Measurements from ENCODE around the gene LAPTM4A. TPM values are rescaled to one million over a fixed set of nuclear protein-coding genes. Genes with fewer than 3 reads are reported as not detected.

LAPTM4A gene
- total RNA-seq, 2 donors from 2014 or later, result 145 TPM

DNA sequence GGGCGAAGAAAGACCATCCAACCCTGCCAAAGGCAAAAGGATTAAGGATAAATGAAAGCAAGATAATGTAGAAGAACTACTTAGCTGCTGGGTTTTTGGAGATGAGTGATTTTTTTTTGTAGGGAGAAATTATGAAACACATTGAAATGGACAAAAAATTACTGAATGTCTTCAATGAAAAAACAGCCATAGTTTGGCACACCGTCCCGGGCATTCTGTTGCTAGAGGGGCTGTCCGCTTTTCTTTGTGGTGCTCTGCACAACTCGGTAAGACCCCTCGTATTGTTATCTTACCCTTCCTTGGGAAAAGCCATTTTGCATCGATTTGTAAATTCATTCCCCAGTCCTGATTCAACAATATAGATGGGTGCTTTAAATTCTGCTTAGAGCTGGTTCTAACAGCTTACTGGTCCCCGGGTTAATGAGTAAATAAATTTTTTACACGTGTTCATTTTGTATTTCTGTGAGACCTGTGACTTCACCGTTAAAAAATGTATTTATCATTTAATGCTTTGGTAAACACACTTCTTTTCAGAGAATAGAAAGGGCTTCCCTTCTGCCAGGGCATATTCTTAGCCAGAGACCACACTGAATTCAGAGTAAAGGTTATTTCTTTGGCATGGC is 912 bp upstream of the LAPTM4A start:
- Histone ChIP-seq H3K4me3 (peak overlapping the region; percentile 84 to 90), H3K27me3 (no peaks in the 10 kb centered on the region), H3K4me1 (peaks cover 0 to 36% of the 10 kb centered on the region in 2 donors), H3K9me3 (no peaks in the 10 kb centered on the region), H3K36me3 (no peaks in the 10 kb centered on the region), H3K27ac (peak overlapping the region; percentile 97 to 99)
- no peak for DNase-seq (ENCODE audit: low spot score)
- TF ChIP-seq, protein P1, sequence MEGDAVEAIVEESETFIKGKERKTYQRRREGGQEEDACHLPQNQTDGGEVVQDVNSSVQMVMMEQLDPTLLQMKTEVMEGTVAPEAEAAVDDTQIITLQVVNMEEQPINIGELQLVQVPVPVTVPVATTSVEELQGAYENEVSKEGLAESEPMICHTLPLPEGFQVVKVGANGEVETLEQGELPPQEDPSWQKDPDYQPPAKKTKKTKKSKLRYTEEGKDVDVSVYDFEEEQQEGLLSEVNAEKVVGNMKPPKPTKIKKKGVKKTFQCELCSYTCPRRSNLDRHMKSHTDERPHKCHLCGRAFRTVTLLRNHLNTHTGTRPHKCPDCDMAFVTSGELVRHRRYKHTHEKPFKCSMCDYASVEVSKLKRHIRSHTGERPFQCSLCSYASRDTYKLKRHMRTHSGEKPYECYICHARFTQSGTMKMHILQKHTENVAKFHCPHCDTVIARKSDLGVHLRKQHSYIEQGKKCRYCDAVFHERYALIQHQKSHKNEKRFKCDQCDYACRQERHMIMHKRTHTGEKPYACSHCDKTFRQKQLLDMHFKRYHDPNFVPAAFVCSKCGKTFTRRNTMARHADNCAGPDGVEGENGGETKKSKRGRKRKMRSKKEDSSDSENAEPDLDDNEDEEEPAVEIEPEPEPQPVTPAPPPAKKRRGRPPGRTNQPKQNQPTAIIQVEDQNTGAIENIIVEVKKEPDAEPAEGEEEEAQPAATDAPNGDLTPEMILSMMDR (IDR thresholded peaks at IDR 0.05), result no peak

GRCh38 chr2:20050646-20051531 is 539 bp downstream of the LAPTM4A start:
- peaks cover 0 to 42% of the 10 kb centered on the region in 2 donors for H3K4me1 ChIP-seq
- no peaks in the 10 kb centered on the region for H3K9me3 ChIP-seq
- H3K27me3 ChIP-seq, result no peaks in the 10 kb centered on the region
- peak overlapping the region; percentile 97 to 99 for H3K27ac ChIP-seq
- no peaks in the 10 kb centered on the region for H3K36me3 ChIP-seq
- H3K4me3 ChIP-seq, result peak overlapping the region; percentile 84 to 90
- peak; percentile 70 for DNase-seq (ENCODE audit: low spot score)
- TF ChIP-seq, protein P1 (IDR thresholded peaks at IDR 0.05), result peak in 1 of 2 donors; percentile 38

GRCh38 chr2:20050104-20050645 is 1.3 kb downstream of the LAPTM4A start:
- Histone ChIP-seq H3K36me3 (no peaks in the 10 kb centered on the region), H3K4me1 (peaks cover 0 to 49% of the 10 kb centered on the region in 2 donors), H3K27me3 (no peaks in the 10 kb centered on the region), H3K9me3 (no peaks in the 10 kb centered on the region), H3K4me3 (peak overlapping the region; percentile 84 to 90), H3K27ac (peak overlapping the region; percentile 97 to 99)
- TF ChIP-seq, protein P1 (IDR thresholded peaks at IDR 0.05), result no peak
- DNase-seq (ENCODE audit: low spot score), result no peak

DNA sequence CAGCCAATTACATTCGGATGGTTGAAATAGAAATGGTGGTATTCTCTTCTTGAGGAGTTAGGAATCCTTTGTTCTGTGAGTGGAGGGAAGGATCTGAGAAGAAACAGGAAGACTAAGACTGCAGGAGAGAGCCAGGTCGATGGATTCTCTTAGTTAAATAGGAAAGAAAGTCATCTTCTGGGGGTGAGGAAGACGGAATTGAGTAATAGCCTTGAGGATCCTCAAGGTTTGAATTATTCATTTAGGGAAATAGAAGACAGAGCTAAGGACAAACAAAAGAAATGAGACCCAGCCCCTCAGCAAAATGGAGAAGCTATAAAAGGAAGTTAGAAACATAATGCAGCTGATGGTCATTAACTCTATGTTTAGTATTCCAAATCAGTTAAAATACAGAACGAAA is 1.8 kb downstream of the LAPTM4A start:
- DNase-seq (ENCODE audit: low spot score), result no peak
- H3K27ac ChIP-seq, result peak overlapping the region; percentile 97 to 99
- peaks cover 0 to 51% of the 10 kb centered on the region in 2 donors for H3K4me1 ChIP-seq

More for the DNA sequence above, 1.8 kb downstream of the LAPTM4A start:
- Histone ChIP-seq H3K27me3 (no peaks in the 10 kb centered on the region), H3K9me3 (no peaks in the 10 kb centered on the region), H3K4me3 (peak overlapping the region; percentile 84 to 90), H3K36me3 (no peaks in the 10 kb centered on the region)
- TF ChIP-seq, protein P1 (IDR thresholded peaks at IDR 0.05), result no peak
